ENCODE results near the gene BCOR. TPM values are rescaled to one million over a fixed set of nuclear protein-coding genes. Genes with fewer than 3 reads are reported as not detected.

Gene BCOR
- total RNA-seq, 1 donor from 2014 or later = 14.6 TPM

- DNase-seq (ENCODE audit: low read depth) = no peak
Measured at GRCh38 chrX:40116925-40117324, 19.2 kb upstream of the BCOR start.

DNA sequence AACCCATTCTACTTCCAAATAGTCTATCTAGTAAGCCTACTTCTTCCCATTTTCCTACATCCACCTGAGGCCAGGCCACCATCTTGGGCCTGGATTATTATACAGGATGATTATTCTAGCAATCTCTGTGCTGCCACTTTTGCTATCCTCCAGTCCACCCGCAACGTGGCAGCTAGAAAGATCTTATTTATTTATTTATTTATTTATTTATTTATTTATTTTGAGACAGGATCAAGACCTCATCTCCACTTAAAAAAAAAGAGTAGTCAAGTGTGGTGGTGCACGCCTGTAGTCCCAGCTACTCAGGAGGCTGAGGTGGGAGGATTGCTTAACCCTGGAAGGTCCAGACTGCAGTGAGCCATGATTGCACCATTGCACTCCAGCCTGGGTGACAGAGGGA is 15.2 kb upstream of the BCOR start:
- DNase-seq (ENCODE audit: low read depth) = no peak

DNA sequence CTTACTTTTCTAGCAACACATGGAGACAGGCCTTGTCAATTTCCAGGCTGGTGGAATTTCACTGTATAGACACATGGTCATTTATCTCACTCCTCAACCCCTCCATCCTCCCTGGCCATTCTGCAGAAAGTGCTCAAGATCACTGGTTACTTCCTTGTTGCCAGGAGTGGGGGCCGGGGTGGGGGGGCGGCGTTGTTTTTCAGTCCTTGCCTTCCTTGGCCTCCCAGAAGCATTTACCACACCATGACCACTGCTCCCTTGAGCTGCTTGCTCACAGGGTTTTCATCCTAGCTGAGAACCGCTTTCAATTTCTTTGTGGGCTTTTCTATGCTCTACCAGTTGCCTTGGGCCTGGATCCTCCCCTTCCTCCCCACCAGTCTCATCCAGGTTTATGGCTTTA is 14.1 kb upstream of the BCOR start:
- DNase-seq (ENCODE audit: low read depth) = no peak

DNA sequence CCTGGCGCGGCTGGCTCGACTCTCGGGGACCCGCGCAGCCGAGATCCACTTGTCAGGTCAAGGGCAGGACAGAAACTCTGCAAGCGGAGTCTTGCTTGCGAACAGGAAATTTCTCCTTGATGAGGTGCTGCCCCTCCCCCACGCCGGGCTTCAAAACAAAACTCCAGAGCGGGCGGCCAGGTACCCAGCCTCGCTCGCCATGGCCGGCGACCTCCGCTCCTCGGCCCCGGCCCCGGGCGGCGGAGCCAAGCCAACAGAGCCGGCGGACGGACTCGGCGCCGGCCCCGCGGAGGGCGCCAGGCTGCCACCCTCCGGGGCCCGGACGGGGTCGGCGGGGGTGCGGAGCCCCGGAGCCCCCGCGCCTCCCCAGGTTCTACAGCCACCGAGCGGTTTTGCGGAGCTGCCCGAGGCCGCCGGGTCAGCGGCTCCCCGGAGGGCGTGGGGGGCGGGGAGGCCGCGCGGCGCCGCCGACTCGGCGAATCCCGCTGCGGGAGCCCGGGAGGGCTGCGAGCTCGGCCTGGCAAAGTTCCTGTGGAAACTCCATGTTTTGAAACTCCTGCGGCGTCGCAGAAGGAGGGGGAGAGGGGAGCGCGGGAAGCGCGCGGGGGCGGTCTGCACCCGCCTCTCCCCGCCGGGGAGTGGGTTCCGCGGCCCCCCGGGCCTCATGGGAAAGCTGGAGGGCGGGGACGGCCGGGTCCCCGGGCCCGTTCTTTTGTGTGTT is 11.7 kb upstream of the BCOR start:
- peak; percentile 45 for DNase-seq (ENCODE audit: low read depth)

GRCh38 chrX:40108959-40109287 is 11.2 kb upstream of the BCOR start:
- DNase-seq (ENCODE audit: low read depth) = peak; percentile 78

GRCh38 chrX:40108162-40108958 is 10.6 kb upstream of the BCOR start:
- DNase-seq (ENCODE audit: low read depth) = no peak

DNA sequence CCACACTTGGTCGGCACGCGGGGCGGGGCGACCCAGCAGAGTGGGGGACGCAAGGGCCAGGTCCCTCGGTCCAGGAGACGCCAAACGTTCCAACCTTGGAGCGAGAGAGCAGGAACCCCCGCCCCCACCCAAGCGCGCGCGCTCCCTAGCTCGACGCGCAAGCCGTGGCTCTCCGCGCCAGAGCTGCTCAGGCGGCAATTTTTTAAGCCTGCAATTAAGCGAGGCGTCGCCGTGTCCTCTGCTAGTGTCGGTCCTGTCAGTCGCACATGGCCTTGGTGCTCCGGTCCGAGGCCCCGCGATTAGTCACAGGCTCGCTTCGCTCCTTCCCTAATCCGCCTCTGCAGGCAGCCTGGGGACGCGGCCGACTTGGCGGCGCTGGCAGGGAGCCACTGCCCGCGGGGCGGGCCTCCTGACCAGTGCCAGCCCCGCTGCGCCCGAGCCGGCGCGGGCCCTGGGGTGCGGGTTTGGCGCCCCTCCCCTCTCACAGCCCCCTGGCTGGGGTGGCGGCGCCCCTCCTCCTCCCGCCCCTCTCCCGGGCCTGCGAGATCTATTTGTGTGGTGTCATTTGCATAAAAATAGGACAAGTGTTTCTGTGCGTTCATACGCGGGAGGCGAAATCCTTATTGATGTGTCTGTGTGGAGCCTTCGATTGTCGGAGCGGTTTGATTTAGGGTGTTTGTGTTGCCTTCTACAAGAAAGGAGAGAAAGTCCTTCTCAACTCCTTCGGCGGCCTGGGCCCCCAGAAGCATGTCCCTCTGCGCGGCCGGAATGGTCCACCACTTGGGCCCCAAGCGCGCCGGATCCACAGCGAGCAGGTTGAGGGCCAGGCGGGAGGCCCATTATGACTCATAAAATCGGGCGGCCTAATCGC is 9.8 kb upstream of the BCOR start:
- no peak for DNase-seq (ENCODE audit: low read depth)

GRCh38 chrX:40106676-40107290 is 9.0 kb upstream of the BCOR start:
- no peak for DNase-seq (ENCODE audit: low read depth)

DNA sequence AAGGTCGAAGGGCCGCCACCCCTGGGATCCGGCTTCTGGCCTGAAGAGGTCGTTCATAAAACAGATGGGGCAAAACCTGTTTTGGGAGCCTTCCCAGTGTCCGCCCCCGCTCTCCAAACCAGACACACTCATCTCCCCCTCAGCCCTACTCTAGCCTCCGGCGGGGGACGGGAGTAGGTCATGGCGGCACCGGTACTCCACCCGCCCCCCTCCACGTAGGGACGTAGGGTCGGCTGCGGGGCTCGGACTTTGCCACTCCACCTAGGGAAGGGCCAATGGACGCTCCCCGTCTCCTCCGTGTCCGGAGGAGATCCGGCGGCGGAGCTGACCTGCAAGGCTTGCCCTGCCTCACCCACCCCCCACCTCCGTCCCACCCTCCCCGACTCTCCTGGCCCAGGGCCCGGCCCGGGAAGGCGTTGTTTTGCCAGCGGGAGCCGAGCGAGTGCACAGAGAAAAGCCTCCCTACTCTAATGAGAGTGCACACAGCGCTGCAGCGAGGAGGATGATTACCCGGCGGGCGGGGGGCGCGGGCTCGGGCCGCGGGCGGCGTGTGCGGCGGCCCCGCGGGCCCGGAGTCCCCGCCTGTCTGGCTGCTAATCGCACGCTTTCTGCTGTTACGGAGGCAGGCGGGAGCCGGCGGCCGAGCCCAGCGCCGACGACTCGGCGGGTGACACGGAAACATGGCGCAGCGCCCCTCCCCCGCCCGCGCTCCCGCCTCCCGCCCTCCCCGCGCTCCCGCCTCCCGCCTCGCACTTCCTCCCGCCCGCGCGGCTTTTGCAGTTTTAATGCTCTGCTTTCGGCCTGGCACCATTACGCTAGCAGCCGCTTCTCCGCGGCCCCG is 8.3 kb upstream of the BCOR start:
- DNase-seq (ENCODE audit: low read depth) = peak; percentile 57

DNA sequence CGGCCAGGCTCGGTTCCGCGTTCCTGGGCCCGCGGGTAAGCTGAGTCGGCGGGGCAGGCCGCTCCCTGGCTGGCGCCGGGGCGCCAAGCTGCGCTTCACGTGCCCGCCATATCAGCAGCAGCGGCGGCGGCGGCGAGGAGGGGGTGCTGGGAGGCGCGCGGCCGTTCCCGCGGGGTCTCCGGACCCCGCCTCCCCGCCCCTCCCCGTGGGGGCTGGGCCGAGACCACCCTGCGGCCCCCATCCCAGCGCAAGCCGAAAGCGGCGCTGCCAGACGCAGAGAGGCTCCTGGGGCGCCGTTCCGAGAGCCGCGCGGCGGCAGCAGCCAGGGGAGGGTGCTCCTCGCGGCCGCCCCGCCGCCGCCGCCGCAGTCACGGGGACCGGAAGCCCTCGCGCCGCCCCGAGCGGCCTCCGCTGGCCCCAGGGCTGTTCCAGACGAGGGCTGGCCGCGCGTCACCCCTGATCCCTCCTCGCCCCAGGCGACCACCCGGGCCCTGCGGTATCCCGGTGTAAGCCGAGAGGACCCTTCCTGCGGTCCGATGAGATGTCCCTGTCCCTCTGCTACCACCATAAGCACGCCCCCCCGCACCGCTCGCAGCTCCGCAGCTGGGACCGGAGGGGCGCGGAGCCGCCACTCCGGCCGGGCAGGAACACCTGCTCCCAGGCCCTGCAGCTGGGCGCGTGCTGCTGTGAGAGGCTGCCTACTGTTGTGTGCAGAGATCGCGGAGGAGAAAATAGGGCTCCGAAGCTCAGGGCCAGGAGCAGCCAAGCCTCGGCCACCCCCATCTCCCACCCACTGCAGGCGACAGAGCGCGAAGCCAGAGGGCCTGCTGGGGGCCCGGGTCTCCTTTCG is 7.5 kb upstream of the BCOR start:
- DNase-seq (ENCODE audit: low read depth) = peak; percentile 53

- peak; percentile 78 for DNase-seq (ENCODE audit: low read depth)
Measured at GRCh38 chrX:40104630-40104984, 6.8 kb upstream of the BCOR start.

- no peak for DNase-seq (ENCODE audit: low read depth)
Measured at GRCh38 chrX:40103565-40104323, 6.0 kb upstream of the BCOR start.

DNA sequence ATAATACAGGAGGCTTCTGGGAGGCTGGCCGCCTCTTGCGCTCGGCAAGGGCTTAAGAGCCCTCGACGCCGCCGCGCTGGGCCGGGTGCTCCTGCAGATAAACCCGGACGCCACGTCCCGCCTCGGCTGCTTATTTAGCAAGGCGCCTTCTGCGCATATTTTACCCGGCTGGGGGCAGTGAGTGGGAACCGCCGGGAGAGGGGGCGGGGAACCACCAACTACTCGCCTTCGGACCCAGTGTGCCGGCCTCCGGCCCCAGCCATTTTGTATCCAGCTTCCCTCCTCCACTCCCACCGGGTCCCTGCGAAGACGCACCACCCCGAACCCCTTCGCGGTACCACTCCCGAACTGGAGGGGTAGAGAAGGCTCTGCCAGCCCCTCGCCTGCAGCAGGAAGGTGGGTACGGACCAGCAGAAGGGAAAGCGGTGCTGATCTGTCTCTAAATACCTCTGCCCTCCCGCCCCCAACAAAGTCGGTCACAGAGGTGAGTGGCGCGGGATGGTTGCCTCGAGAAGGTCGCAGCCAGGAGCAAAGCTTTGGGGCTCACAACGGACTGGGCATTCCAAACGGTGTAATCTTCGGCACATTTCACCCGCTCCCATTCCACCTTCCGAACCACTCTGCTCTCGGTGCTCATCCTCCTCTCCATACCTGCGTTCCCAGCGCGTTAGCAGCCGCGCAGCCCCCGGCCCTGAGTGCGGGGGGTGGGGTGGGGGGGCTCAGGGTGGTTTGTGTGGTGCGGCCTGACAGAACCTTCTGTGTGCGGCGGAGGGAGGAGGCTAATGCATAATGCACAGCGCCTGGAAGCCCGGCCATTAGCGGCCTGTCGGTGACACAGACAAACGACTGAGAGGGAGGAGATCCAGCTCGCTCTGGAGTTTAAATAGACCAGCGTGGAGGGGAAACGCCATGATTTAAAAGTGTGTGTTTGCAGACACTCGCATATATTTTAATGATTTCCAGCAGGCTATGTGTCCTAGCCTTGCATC is 4.9 kb upstream of the BCOR start:
- no peak for DNase-seq (ENCODE audit: low read depth)

DNA sequence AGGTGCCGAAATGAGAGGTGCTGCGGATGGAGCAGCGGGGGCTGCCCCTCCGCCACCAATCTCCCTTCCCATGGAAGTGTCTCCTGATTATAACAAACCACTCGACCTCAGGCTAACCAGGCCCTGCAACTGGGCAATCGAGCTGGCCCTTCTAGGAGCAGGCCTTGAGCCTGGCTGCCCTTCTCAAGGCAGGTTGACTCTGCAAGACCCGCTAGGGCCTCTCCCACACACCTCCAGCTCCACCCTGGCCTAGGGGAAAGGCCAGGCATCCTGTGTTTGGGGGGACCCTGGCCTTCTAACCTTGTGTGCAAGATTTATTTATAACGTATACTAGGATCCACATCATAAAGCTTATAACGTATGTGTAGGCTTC is 3.7 kb upstream of the BCOR start:
- no peak for DNase-seq (ENCODE audit: low read depth)

GRCh38 chrX:40100537-40101429 is 3.0 kb upstream of the BCOR start:
- no peak for DNase-seq (ENCODE audit: low read depth)

GRCh38 chrX:40100141-40100536 is 2.4 kb upstream of the BCOR start:
- no peak for DNase-seq (ENCODE audit: low read depth)
